ENCODE data around the gene ASNSD1. TPM values are rescaled to one million over a fixed set of nuclear protein-coding genes. Genes with fewer than 3 reads are reported as not detected.
"Not testable (repeated sequence)": the region's sequence is repeated elsewhere in the genome, so short reads cannot be mapped to it uniquely, and the experiment has no call there.

Gene ASNSD1
- total RNA-seq, 1 experiment from 2014 or later = 43.8 TPM

- Histone ChIP-seq H3K79me2 (ENCODE audit: low read length) (peaks cover 70% of the 10 kb centered on the region), H3K4me1 (ENCODE audit: low read length) (peaks cover 24% of the 10 kb centered on the region)
These were observed 23.6 kb downstream of the ASNSD1 start for GRCh38 chr2:189684811-189685210.

GRCh38 chr2:189685540-189686229, 24.4 kb downstream of the ASNSD1 start:
- Histone ChIP-seq H3K9me3 (ENCODE audit: low read length) (no peaks in the 10 kb centered on the region), H3K27me3 (ENCODE audit: low read length) (no peaks in the 10 kb centered on the region), H3K36me3 (ENCODE audit: insufficient read depth, low read length) (peaks cover 14% of the 10 kb centered on the region; the same call in 1 of the 2 replicates), H3K4me2 (ENCODE audit: low read depth, low read length, poor library complexity, severe bottlenecking) (no peak overlapping the region), H3K9me2 (replicated peaks; ENCODE audit: insufficient read depth, low read length) (no peaks in the 10 kb centered on the region), H3K79me2 (ENCODE audit: low read length) (peaks cover 65% of the 10 kb centered on the region), H3K4me3 (ENCODE audit: low read length) (no peak overlapping the region), H3K27ac (ENCODE audit: low read length) (no peak overlapping the region), H3K4me1 (ENCODE audit: low read length) (peaks cover 30% of the 10 kb centered on the region), H3K9ac (ENCODE audit: low read length) (no peak overlapping the region), H4K20me1 (ENCODE audit: insufficient read depth, low read depth, low read length) (no peaks in the 10 kb centered on the region), H2AFZ (ENCODE audit: low read length) (no peak overlapping the region)
- no peak for DNase-seq

More at GRCh38 chr2:189684811-189685210, 23.6 kb downstream of the ASNSD1 start:
- no peak overlapping the region for H3K9ac ChIP-seq (ENCODE audit: low read length)
- H3K27ac ChIP-seq (ENCODE audit: low read length) = no peak overlapping the region
- no peaks in the 10 kb centered on the region for H3K27me3 ChIP-seq (ENCODE audit: low read length)
- no peaks in the 10 kb centered on the region for H3K9me2 ChIP-seq (replicated peaks; ENCODE audit: insufficient read depth, low read length)
- H2AFZ ChIP-seq (ENCODE audit: low read length) = no peak overlapping the region
- DNase-seq = no peak
- no peak overlapping the region for H3K4me3 ChIP-seq (ENCODE audit: low read length)
- H3K36me3 ChIP-seq (ENCODE audit: insufficient read depth, low read length) = peaks cover 10% of the 10 kb centered on the region; the same call in 1 of the 2 replicates
- no peaks in the 10 kb centered on the region for H4K20me1 ChIP-seq (ENCODE audit: insufficient read depth, low read depth, low read length)
- no peak overlapping the region for H3K4me2 ChIP-seq (ENCODE audit: low read depth, low read length, poor library complexity, severe bottlenecking)
- H3K9me3 ChIP-seq (ENCODE audit: low read length) = no peaks in the 10 kb centered on the region

- H2AFZ ChIP-seq (ENCODE audit: low read length); DNase-seq; H3K27me3 ChIP-seq (ENCODE audit: low read length); H3K4me2 ChIP-seq (ENCODE audit: low read depth, low read length, poor library complexity, severe bottlenecking); H4K20me1 ChIP-seq (ENCODE audit: insufficient read depth, low read depth, low read length); H3K27ac ChIP-seq (ENCODE audit: low read length); H3K9me2 ChIP-seq (replicated peaks; ENCODE audit: insufficient read depth, low read length); H3K9me3 ChIP-seq (ENCODE audit: low read length); H3K4me3 ChIP-seq (ENCODE audit: low read length); H3K9ac ChIP-seq (ENCODE audit: low read length): not testable (repeated sequence)
- Histone ChIP-seq H3K36me3 (ENCODE audit: insufficient read depth, low read length) (peaks cover 11% of the 10 kb centered on the region; the same call in 1 of the 2 replicates), H3K79me2 (ENCODE audit: low read length) (peaks cover 47% of the 10 kb centered on the region), H3K4me1 (ENCODE audit: low read length) (peaks cover 30% of the 10 kb centered on the region)
These were observed 26.5 kb downstream of the ASNSD1 start for GRCh38 chr2:189687796-189688195.

GRCh38 chr2:189696223-189696622, 35.0 kb downstream of the ASNSD1 start:
- no peaks in the 10 kb centered on the region for H3K27me3 ChIP-seq (ENCODE audit: low read length)

GRCh38 chr2:189698020-189698887, 37.0 kb downstream of the ASNSD1 start:
- H3K36me3 ChIP-seq (ENCODE audit: insufficient read depth, low read length) = peaks cover 5% of the 10 kb centered on the region; the same call in 1 of the 2 replicates
- H3K9me2 ChIP-seq (replicated peaks; ENCODE audit: insufficient read depth, low read length) = no peaks in the 10 kb centered on the region
- peak overlapping the region; percentile 55 for H3K27ac ChIP-seq (ENCODE audit: low read length)
- DNase-seq = peak; percentile 82
- H3K27me3 ChIP-seq (ENCODE audit: low read length) = no peaks in the 10 kb centered on the region
- peak overlapping the region; percentile 66 for H3K4me3 ChIP-seq (ENCODE audit: low read length)
- H3K4me2 ChIP-seq (ENCODE audit: low read depth, low read length, poor library complexity, severe bottlenecking) = peak overlapping the region; percentile 76
- peaks cover 15% of the 10 kb centered on the region; the same call in 1 of the 2 replicates for H3K4me1 ChIP-seq (ENCODE audit: low read length)
- H3K9me3 ChIP-seq (ENCODE audit: low read length) = no peaks in the 10 kb centered on the region
- peak overlapping the region; percentile 52 for H3K9ac ChIP-seq (ENCODE audit: low read length)
- peaks cover 23% of the 10 kb centered on the region; the same call in 1 of the 2 replicates for H3K79me2 ChIP-seq (ENCODE audit: low read length)
- H2AFZ ChIP-seq (ENCODE audit: low read length) = peak overlapping the region; percentile 80
- H4K20me1 ChIP-seq (ENCODE audit: insufficient read depth, low read depth, low read length) = no peaks in the 10 kb centered on the region

More at GRCh38 chr2:189696223-189696622, 35.0 kb downstream of the ASNSD1 start:
- Histone ChIP-seq H3K9me3 (ENCODE audit: low read length) (no peaks in the 10 kb centered on the region), H2AFZ (ENCODE audit: low read length) (no peak overlapping the region), H3K4me1 (ENCODE audit: low read length) (peaks cover 10% of the 10 kb centered on the region; the same call in 1 of the 2 replicates), H3K79me2 (ENCODE audit: low read length) (peaks cover 20% of the 10 kb centered on the region; the same call in 1 of the 2 replicates), H3K36me3 (ENCODE audit: insufficient read depth, low read length) (peaks cover 5% of the 10 kb centered on the region; the same call in 1 of the 2 replicates), H3K9me2 (replicated peaks; ENCODE audit: insufficient read depth, low read length) (no peaks in the 10 kb centered on the region), H3K4me2 (ENCODE audit: low read depth, low read length, poor library complexity, severe bottlenecking) (no peak overlapping the region), H3K27ac (ENCODE audit: low read length) (no peak overlapping the region), H3K9ac (ENCODE audit: low read length) (no peak overlapping the region), H3K4me3 (ENCODE audit: low read length) (no peak overlapping the region), H4K20me1 (ENCODE audit: insufficient read depth, low read depth, low read length) (no peaks in the 10 kb centered on the region)
- no peak for DNase-seq

GRCh38 chr2:189700681-189701080, 39.4 kb downstream of the ASNSD1 start:
- Histone ChIP-seq H4K20me1 (ENCODE audit: insufficient read depth, low read depth, low read length) (no peaks in the 10 kb centered on the region), H3K9me3 (ENCODE audit: low read length) (no peaks in the 10 kb centered on the region), H2AFZ (ENCODE audit: low read length) (no peak overlapping the region), H3K79me2 (ENCODE audit: low read length) (peaks cover 23% of the 10 kb centered on the region; the same call in 1 of the 2 replicates), H3K27me3 (ENCODE audit: low read length) (no peaks in the 10 kb centered on the region), H3K9me2 (replicated peaks; ENCODE audit: insufficient read depth, low read length) (no peaks in the 10 kb centered on the region), H3K4me1 (ENCODE audit: low read length) (peaks cover 15% of the 10 kb centered on the region; the same call in 1 of the 2 replicates), H3K4me2 (ENCODE audit: low read depth, low read length, poor library complexity, severe bottlenecking) (no peak overlapping the region), H3K27ac (ENCODE audit: low read length) (no peak overlapping the region), H3K9ac (ENCODE audit: low read length) (no peak overlapping the region), H3K4me3 (ENCODE audit: low read length) (no peak overlapping the region), H3K36me3 (ENCODE audit: insufficient read depth, low read length) (peaks cover 5% of the 10 kb centered on the region; the same call in 1 of the 2 replicates)
- DNase-seq = no peak

- Histone ChIP-seq H3K27me3 (ENCODE audit: low read length) (no peaks in the 10 kb centered on the region), H3K9me2 (replicated peaks; ENCODE audit: insufficient read depth, low read length) (no peaks in the 10 kb centered on the region), H3K9ac (ENCODE audit: low read length) (no peak overlapping the region), H3K4me2 (ENCODE audit: low read depth, low read length, poor library complexity, severe bottlenecking) (no peak overlapping the region), H3K27ac (ENCODE audit: low read length) (no peak overlapping the region), H4K20me1 (ENCODE audit: insufficient read depth, low read depth, low read length) (no peaks in the 10 kb centered on the region), H3K79me2 (ENCODE audit: low read length) (peaks cover 23% of the 10 kb centered on the region; the same call in 1 of the 2 replicates), H3K4me1 (ENCODE audit: low read length) (peaks cover 15% of the 10 kb centered on the region; the same call in 1 of the 2 replicates), H3K36me3 (ENCODE audit: insufficient read depth, low read length) (peaks cover 5% of the 10 kb centered on the region; the same call in 1 of the 2 replicates), H3K9me3 (ENCODE audit: low read length) (no peaks in the 10 kb centered on the region), H3K4me3 (ENCODE audit: low read length) (no peak overlapping the region), H2AFZ (ENCODE audit: low read length) (no peak overlapping the region)
- peak; percentile 41 for DNase-seq
These were observed 40.8 kb downstream of the ASNSD1 start for GRCh38 chr2:189702071-189702470.

Measured in Karpas-422 (cell line).